Caco-2 (cell line): ENCODE measurements around the gene NT5DC4. TPM values are rescaled to one million over a fixed set of nuclear protein-coding genes. Genes with fewer than 3 reads are reported as not detected.

Source experiments
- BruUV-seq: library from RNA; stranded (reverse); fragments of 400-500 nt; replicated peaks from 2 replicates; lab custom pipeline; 2021; lab: Mats Ljungman, UMichigan
- CTCF ChIA-PET: fragments of 300-600 bp; sonication (Branson Sonifier 250); formaldehyde crosslinking; loops from one replicate; lab custom pipeline; 2022; ENCODE audit warnings: antibody characterized with exemption; lab: Charles Lee
- POLR2A ChIA-PET: fragments of 300-600 bp; sonication (Branson Sonifier 250); formaldehyde crosslinking; loops from one replicate; lab custom pipeline; 2022; ENCODE audit warnings: antibody characterized with exemption; lab: Charles Lee
- DNase-seq, 2 experiments: peaks; one replicate each; pipeline versions ENCODE4 v3.0.0 to v3.0.0-alpha.2; 2020 to 2022
- H3K27me3 ChIP-seq: replicated peaks from 2 replicates; pipeline ENCODE4 v1.6.0; 2011; ENCODE audit warnings: low read length; ENCODE audit not compliant: control insufficient read depth, insufficient read depth
- H3K36me3 ChIP-seq: 2 replicates; pipeline ENCODE4 v1.5.1; 2011; ENCODE audit warnings: low read length; ENCODE audit not compliant: control insufficient read depth, insufficient read depth
- H3K4me1 ChIP-seq: fragments of 250-450 bp; sonication (Bioruptor Pico); 2 replicates; pipeline ENCODE4 v1.5.1; 2020; ENCODE audit warnings: mild to moderate bottlenecking
- H3K4me3 ChIP-seq: 2 replicates; pipeline ENCODE4 v1.5.1; 2011; ENCODE audit warnings: low read depth, mild to moderate bottlenecking, control low read depth, low read length
- H3K9me3 ChIP-seq: fragments of 250-450 bp; sonication (Bioruptor Pico); 2 replicates; pipeline ENCODE4 v1.5.1; 2020; ENCODE audit warnings: mild to moderate bottlenecking, moderate library complexity
- H3K27ac Mint-ChIP-seq: one replicate; pipeline ENCODE4 v1.8.0; 2022; ENCODE audit warnings: mixed read lengths; ENCODE audit not compliant: unreplicated experiment
- H3K27me3 Mint-ChIP-seq: one replicate; pipeline ENCODE4 v1.8.0; 2022; ENCODE audit warnings: mixed read lengths; ENCODE audit not compliant: insufficient read depth, unreplicated experiment
- H3K36me3 Mint-ChIP-seq: one replicate; pipeline ENCODE4 v1.8.0; 2022; ENCODE audit warnings: mild to moderate bottlenecking, mixed read lengths; ENCODE audit not compliant: insufficient read depth, unreplicated experiment
- H3K4me1 Mint-ChIP-seq: one replicate; pipeline ENCODE4 v1.8.0; 2022; ENCODE audit warnings: low read depth, mixed read lengths; ENCODE audit not compliant: unreplicated experiment
- H3K4me3 Mint-ChIP-seq: one replicate; pipeline ENCODE4 v1.8.0; 2022; ENCODE audit warnings: mild to moderate bottlenecking, moderate library complexity, mixed read lengths; ENCODE audit not compliant: unreplicated experiment
- H3K9me3 Mint-ChIP-seq: one replicate; pipeline ENCODE4 v1.8.0; 2022; ENCODE audit warnings: mixed read lengths; ENCODE audit not compliant: unreplicated experiment
- CTCF ChIP-seq, 2 experiments: fragments of 200-600 bp in 1 of 2; IDR thresholded peaks; 1 replicate in 1 of 2; 2 replicates in 1 of 2; pipeline versions ENCODE4 v1.5.1 to v1.8.0; 2011 to 2022; ENCODE audit warnings: antibody characterized with exemption in 1 of 2, control low read depth in 1 of 2, inconsistent platforms in 1 of 2, low read depth in 1 of 2, low read length in 1 of 2, mild to moderate bottlenecking in 1 of 2, moderate library complexity in 1 of 2; ENCODE audit not compliant: insufficient read depth in 1 of 2, severe bottlenecking in 1 of 2, unreplicated experiment in 1 of 2
- intact Hi-C: fragments of 100-400 bp; cut with micrococcal nuclease; formaldehyde crosslinking; loops from one replicate; pipeline ENCODE4 v1.10.0; 2022; ENCODE audit not compliant: unreplicated experiment
- total RNA-seq: library from RNA; stranded (reverse); gene quantifications from 2 replicates; pipeline ENCODE4 v1.2.3, GENCODE V29; 2022

Gene NT5DC4
- total RNA-seq, 1 experiment from 2014 or later: 4.0 TPM

GRCh38 chr2:112774536-112775285 lies 53.9 kb downstream of the NT5DC4 start:
- Mint-ChIP-seq H3K9me3 (peaks cover 9% of the 10 kb centered on the region), H3K4me3 (no peak overlapping the region), H3K27ac (no peak overlapping the region), H3K27me3 (no peaks in the 10 kb centered on the region), H3K4me1 (no peaks in the 10 kb centered on the region), H3K36me3 (no peaks in the 10 kb centered on the region)
- Histone ChIP-seq H3K4me1 (no peaks in the 10 kb centered on the region), H3K36me3 (no peaks in the 10 kb centered on the region), H3K27me3 (no peaks in the 10 kb centered on the region), H3K9me3 (no peaks in the 10 kb centered on the region), H3K4me3 (no peak overlapping the region)
- POLR2A ChIA-PET: no interaction called here
- CTCF ChIA-PET: no interaction called here
- no peak for TF ChIP-seq CTCF (IDR thresholded peaks at IDR 0.05; ENCODE audit: insufficient read depth in 1 of 2, low read depth in 1 of 2, low read length in 1 of 2, severe bottlenecking in 1 of 2, unreplicated experiment in 1 of 2)
- no TSS peak for BruUV-seq
- no peak for DNase-seq
- intact Hi-C loops: no loop called here

GRCh38 chr2:112776113-112776512 lies 55.3 kb downstream of the NT5DC4 start:
- H3K27ac Mint-ChIP-seq: no peak overlapping the region
- H3K4me3 Mint-ChIP-seq: no peak overlapping the region
- peaks cover 9% of the 10 kb centered on the region for H3K9me3 Mint-ChIP-seq
- Histone ChIP-seq H3K27me3 (no peaks in the 10 kb centered on the region), H3K4me3 (no peak overlapping the region), H3K36me3 (no peaks in the 10 kb centered on the region), H3K9me3 (no peaks in the 10 kb centered on the region), H3K4me1 (no peaks in the 10 kb centered on the region)
- ChIA-PET POLR2A (no interaction called here), CTCF (no interaction called here)
- BruUV-seq: no TSS peak
- intact Hi-C loops: no loop called here
- TF ChIP-seq CTCF (IDR thresholded peaks at IDR 0.05; ENCODE audit: insufficient read depth in 1 of 2, low read depth in 1 of 2, low read length in 1 of 2, severe bottlenecking in 1 of 2, unreplicated experiment in 1 of 2): no peak
- no peaks in the 10 kb centered on the region for H3K4me1 Mint-ChIP-seq
- no peak for DNase-seq
- no peaks in the 10 kb centered on the region for H3K36me3 Mint-ChIP-seq
- no peaks in the 10 kb centered on the region for H3K27me3 Mint-ChIP-seq

GRCh38 chr2:112777036-112777435 lies 56.2 kb downstream of the NT5DC4 start:
- H3K4me3 ChIP-seq: no peak overlapping the region
- intact Hi-C loops: no loop called here
- H3K4me1 ChIP-seq: no peaks in the 10 kb centered on the region
- no peak for TF ChIP-seq CTCF (IDR thresholded peaks at IDR 0.05; ENCODE audit: insufficient read depth in 1 of 2, low read depth in 1 of 2, low read length in 1 of 2, severe bottlenecking in 1 of 2, unreplicated experiment in 1 of 2)
- no peak for DNase-seq
- H3K27ac Mint-ChIP-seq: no peak overlapping the region
- H3K36me3 ChIP-seq: no peaks in the 10 kb centered on the region
- H3K4me3 Mint-ChIP-seq: no peak overlapping the region
- no peaks in the 10 kb centered on the region for H3K36me3 Mint-ChIP-seq
- H3K9me3 ChIP-seq: no peaks in the 10 kb centered on the region
- peaks cover 9% of the 10 kb centered on the region for H3K9me3 Mint-ChIP-seq
- no peaks in the 10 kb centered on the region for H3K27me3 ChIP-seq
- CTCF ChIA-PET: no interaction called here
- no peaks in the 10 kb centered on the region for H3K4me1 Mint-ChIP-seq
- POLR2A ChIA-PET: no interaction called here
- no TSS peak for BruUV-seq
- no peaks in the 10 kb centered on the region for H3K27me3 Mint-ChIP-seq
